HepG2 (cell line): ENCODE results near the gene CLASP1. TPM values are rescaled to one million over a fixed set of nuclear protein-coding genes. Genes with fewer than 3 reads are reported as not detected.

Source experiments
- ATAC-seq: fragments of 200-7000 bp; cut with Tn5 transposase; 3 replicates; pipeline ENCODE4 v1.9.1; 2020; ENCODE audit warnings: mild to moderate bottlenecking, moderate library complexity
- BruUV-seq: library from RNA; stranded (reverse); fragments of 400-500 nt; replicated peaks from 2 replicates; lab custom pipeline; 2021; lab: Mats Ljungman, UMichigan
- CTCF ChIA-PET: fragments of 300-600 bp; formaldehyde crosslinking; extraction: SDS; loops from one replicate; lab custom pipeline; 2021; ENCODE audit warnings: low total read pairs, inconsistent platforms, low intra/inter-chr PET ratio; lab: Yijun Ruan, JAX
- POLR2A ChIA-PET: fragments of 350-600 bp; sonication (Branson Sonifier 250); formaldehyde crosslinking; loops from one replicate; lab custom pipeline; 2020; ENCODE audit warnings: antibody characterized with exemption, inconsistent platforms; lab: Yijun Ruan, JAX
- DNase-seq: peaks from one replicate; pipeline ENCODE4 v3.0.0-alpha.2; 2015; ENCODE audit warnings: low spot score
- FAIRE-seq: peaks from 3 replicates; lab custom pipeline; 2011; peaks lifted over from hg19 to GRCh38; lab: Jason Lieb, UNC
- H2AFZ ChIP-seq: one replicate; pipeline ENCODE4 v1.6.1; 2011; ENCODE audit warnings: low read length, inconsistent platforms
- H3K27ac ChIP-seq: fragments of 300-600 bp; 3 replicates; pipeline ENCODE4 v1.8.0; 2011; ENCODE audit warnings: mixed run types, mild to moderate bottlenecking, mixed read lengths, low read length, inconsistent platforms; ENCODE audit not compliant: insufficient read depth; ENCODE audit errors: extremely low read length
- H3K27me3 ChIP-seq, 2 experiments: fragments of 200-600 bp in 1 of 2; 2 replicates in 1 of 2; 3 replicates in 1 of 2; pipeline versions ENCODE4 v1.6.0 to v1.8.0; 2011; ENCODE audit warnings: low read length in 2 of 2, mild to moderate bottlenecking in 2 of 2, moderate library complexity in 2 of 2, inconsistent platforms in 1 of 2; ENCODE audit not compliant: insufficient read depth in 2 of 2, control insufficient read depth in 1 of 2
- H3K36me3 ChIP-seq, 2 experiments: fragments of 200-600 bp in 1 of 2; replicated peaks in 1 of 2; 2 replicates in 1 of 2; 3 replicates in 1 of 2; pipeline versions ENCODE4 v1.5.1 to v1.8.0; 2011; ENCODE audit warnings: low read length in 2 of 2, inconsistent platforms in 1 of 2; ENCODE audit not compliant: insufficient read depth in 2 of 2, control insufficient read depth in 1 of 2
- H3K4me1 ChIP-seq: 2 replicates; pipeline ENCODE4 v1.5.1; 2012; ENCODE audit warnings: low read length, inconsistent platforms; ENCODE audit not compliant: insufficient read depth
- H3K4me2 ChIP-seq: 2 replicates; pipeline ENCODE4 v1.6.0; 2011; ENCODE audit warnings: low read depth, low read length, inconsistent platforms
- H3K4me3 ChIP-seq, 3 experiments: fragments of 200-600 bp in 1 of 3; sonication (generic), shearing (Covaris generic) in 1 of 3; replicated peaks in 1 of 3; 2 replicates each; pipeline ENCODE4 v1.5.1; 2011 to 2016; ENCODE audit warnings: low read length in 3 of 3, inconsistent platforms in 2 of 3, low read depth in 2 of 3, mild to moderate bottlenecking in 2 of 3, control low read depth in 1 of 3, mixed read lengths in 1 of 3; ENCODE audit not compliant: insufficient read depth in 1 of 3
- H3K79me2 ChIP-seq: one replicate; pipeline ENCODE4 v1.6.1; 2011; ENCODE audit warnings: low read length, inconsistent platforms; ENCODE audit not compliant: insufficient read depth
- H3K9ac ChIP-seq: 2 replicates; pipeline ENCODE4 v1.6.0; 2011; ENCODE audit warnings: mild to moderate bottlenecking, low read depth, low read length, inconsistent platforms; ENCODE audit not compliant: insufficient read depth
- H3K9me3 ChIP-seq: 2 replicates; pipeline ENCODE4 v1.5.1; 2012; ENCODE audit warnings: mild to moderate bottlenecking, low read length
- H4K20me1 ChIP-seq: 2 replicates; pipeline ENCODE4 v1.6.0; 2011; ENCODE audit warnings: inconsistent platforms, mild to moderate bottlenecking, low read length, moderate library complexity; ENCODE audit not compliant: insufficient read depth
- SNAPC4 ChIP-seq: sonication (generic); formaldehyde crosslinking; IDR thresholded peaks from 2 replicates; pipeline ENCODE4 v1.4.0; 2020; ENCODE audit warnings: mild to moderate bottlenecking, missing genetic modification reagents
- UBTF ChIP-seq: sonication (generic); formaldehyde crosslinking; IDR thresholded peaks from 2 replicates; pipeline ENCODE4 v1.4.0; 2020; ENCODE audit warnings: mild to moderate bottlenecking, missing genetic modification reagents
- ZNF3 ChIP-seq: IDR thresholded peaks from 2 replicates; pipeline ENCODE4 v1.7.0; 2017; ENCODE audit warnings: inconsistent platforms
- ZNF678 ChIP-seq: sonication (generic); formaldehyde crosslinking; IDR thresholded peaks from 2 replicates; pipeline ENCODE4 v1.4.0; 2020; ENCODE audit warnings: mild to moderate bottlenecking, missing genetic modification reagents
- ZNF780A ChIP-seq: sonication (generic); formaldehyde crosslinking; IDR thresholded peaks from 2 replicates; pipeline ENCODE4 v1.8.0; 2022; ENCODE audit warnings: mild to moderate bottlenecking, missing genetic modification reagents, moderate library complexity
- ZNF781 ChIP-seq: sonication (generic); formaldehyde crosslinking; IDR thresholded peaks from 2 replicates; pipeline ENCODE4 v1.5.1; 2020; ENCODE audit warnings: borderline replicate concordance, mild to moderate bottlenecking, missing genetic modification reagents; ENCODE audit errors: not compliant biosample characterization
- ZNF839 ChIP-seq: sonication (generic); formaldehyde crosslinking; IDR thresholded peaks from 2 replicates; pipeline ENCODE4 v1.4.0; 2020; ENCODE audit warnings: missing genetic modification reagents, mild to moderate bottlenecking, borderline replicate concordance
- WGBS: methylation state at CpG from one replicate; pipeline ENCODE4 v1.1.6; 2017; ENCODE audit warnings: low lambda C conversion rate; 5-methylcytosine and 5-hydroxymethylcytosine counted together
- in situ Hi-C: cut with HindIII; loops from 2 replicates; pipeline ENCODE4 v1.10.0; 2017; ENCODE audit warnings: low pct_unique_long_range_greater_than_20kb; ENCODE audit not compliant: extremely low pct_ligation_motif_present
- intact Hi-C: fragments of 100-400 bp; cut with micrococcal nuclease; formaldehyde crosslinking; loops from one replicate; pipeline ENCODE4 v1.10.0; 2022; ENCODE audit not compliant: unreplicated experiment
- polyA plus RNA-seq, 8 experiments: library from polyadenylated mRNA; depleted of rRNA in 3 of 8; stranded (reverse) in 7 of 8; unstranded in 1 of 8; fragments of >200 nt; fragmentation: Illumina TruSeq in 4 of 8; extraction: Trizol in 4 of 8; gene quantifications; 2 replicates each; pipeline versions ENCODE4 v1.2.1 to v1.2.3, GENCODE V29; 2011 to 2016; ENCODE audit warnings: low read depth in 4 of 8, missing spikeins in 1 of 8, mixed read lengths in 1 of 8; ENCODE audit not compliant: insufficient read depth in 1 of 8
- total RNA-seq, 5 experiments: library from RNA; depleted of rRNA; stranded (reverse); fragments of >200 nt; fragmentation: Illumina TruSeq; extraction: Trizol; gene quantifications; 2 replicates each; pipeline ENCODE4 v1.2.3, GENCODE V29; 2016; ENCODE audit warnings: low read depth in 1 of 5
- TF ChIP-seq, protein P1 (sequence below): sonication (generic); formaldehyde crosslinking; IDR thresholded peaks from 2 replicates; pipeline ENCODE4 v1.4.0; 2020; ENCODE audit warnings: missing genetic modification reagents, mild to moderate bottlenecking, borderline replicate concordance
- TF ChIP-seq, protein P2 (sequence below): sonication (generic); formaldehyde crosslinking; IDR thresholded peaks from 2 replicates; pipeline ENCODE4 v1.4.0; 2020; ENCODE audit warnings: missing genetic modification reagents, borderline replicate concordance

The CLASP1 gene
- total and polyA plus RNA-seq, 2 of the 13 experiments (the other 11 are each of a cell fraction or from before 2014, with no cell fraction given) = 11.7 to 47.9 TPM

- intact Hi-C loops (no loop called here), in situ Hi-C loops (no loop called here)
- Histone ChIP-seq H4K20me1 (no peaks in the 10 kb centered on the region), H3K27ac (no peak overlapping the region), H3K79me2 (no peaks in the 10 kb centered on the region), H2AFZ (no peak overlapping the region), H3K9ac (no peak overlapping the region), H3K27me3 (no peaks in the 10 kb centered on the region), H3K9me3 (no peaks in the 10 kb centered on the region), H3K36me3 (peaks cover 16 to 68% of the 10 kb centered on the region in 2 experiments), H3K4me1 (no peaks in the 10 kb centered on the region), H3K4me3 (no peak overlapping the region), H3K4me2 (no peak overlapping the region)
- no peak for ATAC-seq
- BruUV-seq = no TSS peak
- no peak for FAIRE-seq
- TF ChIP-seq ZNF780A = no peak
- no peak for TF ChIP-seq ZNF678 (CRISPR knock-in tag)
- no peak for TF ChIP-seq ZNF839
- TF ChIP-seq, protein P1, sequence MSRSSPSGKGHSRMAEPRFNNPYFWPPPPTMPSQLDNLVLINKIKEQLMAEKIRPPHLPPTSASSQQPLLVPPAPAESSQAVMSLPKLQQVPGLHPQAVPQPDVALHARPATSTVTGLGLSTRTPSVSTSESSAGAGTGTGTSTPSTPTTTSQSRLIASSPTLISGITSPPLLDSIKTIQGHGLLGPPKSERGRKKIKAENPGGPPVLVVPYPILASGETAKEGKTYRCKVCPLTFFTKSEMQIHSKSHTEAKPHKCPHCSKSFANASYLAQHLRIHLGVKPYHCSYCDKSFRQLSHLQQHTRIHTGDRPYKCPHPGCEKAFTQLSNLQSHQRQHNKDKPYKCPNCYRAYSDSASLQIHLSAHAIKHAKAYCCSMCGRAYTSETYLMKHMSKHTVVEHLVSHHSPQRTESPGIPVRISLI (CRISPR knock-in tag) = no peak
- no peak for TF ChIP-seq SNAPC4 (CRISPR knock-in tag)
- TF ChIP-seq ZNF3 (CRISPR knock-in tag) = no peak
- TF ChIP-seq, protein P2, sequence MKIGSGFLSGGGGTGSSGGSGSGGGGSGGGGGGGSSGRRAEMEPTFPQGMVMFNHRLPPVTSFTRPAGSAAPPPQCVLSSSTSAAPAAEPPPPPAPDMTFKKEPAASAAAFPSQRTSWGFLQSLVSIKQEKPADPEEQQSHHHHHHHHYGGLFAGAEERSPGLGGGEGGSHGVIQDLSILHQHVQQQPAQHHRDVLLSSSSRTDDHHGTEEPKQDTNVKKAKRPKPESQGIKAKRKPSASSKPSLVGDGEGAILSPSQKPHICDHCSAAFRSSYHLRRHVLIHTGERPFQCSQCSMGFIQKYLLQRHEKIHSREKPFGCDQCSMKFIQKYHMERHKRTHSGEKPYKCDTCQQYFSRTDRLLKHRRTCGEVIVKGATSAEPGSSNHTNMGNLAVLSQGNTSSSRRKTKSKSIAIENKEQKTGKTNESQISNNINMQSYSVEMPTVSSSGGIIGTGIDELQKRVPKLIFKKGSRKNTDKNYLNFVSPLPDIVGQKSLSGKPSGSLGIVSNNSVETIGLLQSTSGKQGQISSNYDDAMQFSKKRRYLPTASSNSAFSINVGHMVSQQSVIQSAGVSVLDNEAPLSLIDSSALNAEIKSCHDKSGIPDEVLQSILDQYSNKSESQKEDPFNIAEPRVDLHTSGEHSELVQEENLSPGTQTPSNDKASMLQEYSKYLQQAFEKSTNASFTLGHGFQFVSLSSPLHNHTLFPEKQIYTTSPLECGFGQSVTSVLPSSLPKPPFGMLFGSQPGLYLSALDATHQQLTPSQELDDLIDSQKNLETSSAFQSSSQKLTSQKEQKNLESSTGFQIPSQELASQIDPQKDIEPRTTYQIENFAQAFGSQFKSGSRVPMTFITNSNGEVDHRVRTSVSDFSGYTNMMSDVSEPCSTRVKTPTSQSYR (CRISPR knock-in tag) = no peak
- TF ChIP-seq UBTF (CRISPR knock-in tag) = no peak
- no peak for TF ChIP-seq ZNF781 (CRISPR knock-in tag)
- ChIA-PET CTCF (no interaction called here), POLR2A (no interaction called here)
- WGBS = 99% methylated on average over 2 of the region's 2 CpGs
- no peak for DNase-seq
These were observed 239.9 kb downstream of the CLASP1 start for GRCh38 chr2:121409388-121409787.
